Purkinje cell (primary cell): ENCODE results near the gene SAV1. TPM values are rescaled to one million over a fixed set of nuclear protein-coding genes. Genes with fewer than 3 reads are reported as not detected.

Source experiments
- polyA plus RNA-seq: library from polyadenylated mRNA; unstranded; fragments of >200 nt; fragmentation: Nextera tagmentation; gene quantifications from 2 replicates; pipeline ENCODE4 v1.2.1, GENCODE V29; 2014

Gene SAV1
- polyA plus RNA-seq: 13.5 and 22.6 TPM in 2 replicates

DNA sequence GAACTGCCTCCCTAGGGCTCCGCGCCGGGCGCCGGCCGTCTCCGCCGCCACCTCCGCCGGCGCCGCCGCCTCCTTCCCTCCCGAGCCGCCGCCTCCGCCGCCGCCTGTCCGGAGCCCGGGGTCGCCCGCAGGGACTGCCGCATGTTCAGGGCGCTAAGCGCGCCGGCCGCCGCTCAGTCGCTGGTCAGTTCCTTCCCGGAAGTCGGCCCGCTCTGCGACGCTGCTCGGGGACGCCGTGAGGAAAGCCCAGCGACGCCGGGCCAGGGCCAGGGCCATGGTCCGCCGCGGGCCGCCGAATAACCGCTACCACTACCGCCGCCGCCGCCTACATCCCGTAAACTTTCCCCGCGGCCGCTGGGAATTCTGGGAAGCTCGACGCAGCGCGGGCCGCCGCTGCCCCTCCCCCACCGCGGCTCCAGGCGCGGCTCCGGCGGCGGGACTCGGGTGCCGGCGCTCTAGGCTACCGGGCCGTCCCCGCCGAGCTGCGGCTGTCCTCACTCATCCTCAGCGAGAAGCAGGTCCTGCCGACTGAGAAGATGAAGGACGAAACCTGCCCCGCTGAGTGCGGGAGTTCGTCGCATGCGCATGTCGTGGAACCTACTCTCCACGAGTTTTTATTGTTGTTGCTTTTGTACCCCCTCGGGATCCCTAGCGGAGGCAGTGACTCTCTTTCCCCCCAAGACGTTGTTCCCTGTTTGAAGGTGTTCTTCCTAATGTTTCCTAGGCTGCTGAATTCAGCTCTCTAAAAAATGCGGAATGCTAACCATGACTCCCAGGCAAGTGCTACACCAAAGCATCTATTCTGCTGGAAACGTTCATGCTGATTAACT lies at the start of gene SAV1:
Gene SAV1, minus strand, starts transcription at position 311 of the 830 bp plus-strand sequence. CDS start 339 bp downstream, outside the sequence.

Other genes starting within 250 kb of the SAV1 start
- 18.4 and 25.3 TPM in 2 replicates for gene MAP4K5, start 135.7 kb downstream of the SAV1 start, polyA plus RNA-seq
- 204 and 300 TPM in 2 replicates for gene ATL1, start 108.2 kb downstream of the SAV1 start, polyA plus RNA-seq
- gene NIN, start 162.9 kb upstream of the SAV1 start, polyA plus RNA-seq: 5.9 and 6.5 TPM in 2 replicates
- gene ABHD12B, start 203.7 kb upstream of the SAV1 start, polyA plus RNA-seq: 1.2 and 5.7 TPM in 2 replicates